WTC11 (cell line): ENCODE measurements around the gene SURF6. TPM values are rescaled to one million over a fixed set of nuclear protein-coding genes. Genes with fewer than 3 reads are reported as not detected.

Source experiments
- ATAC-seq: fragments of 200-7000 bp; cut with Tn5 transposase; 2 replicates; pipeline ENCODE4 v1.10.0; 2021; ENCODE audit warnings: mild to moderate bottlenecking, moderate library complexity
- CTCF ChIA-PET: fragments of 300-600 bp; sonication (Branson Sonifier 250); formaldehyde crosslinking; loops from one replicate; lab custom pipeline; 2021; ENCODE audit warnings: antibody characterized with exemption; lab: Charles Lee
- POLR2A ChIA-PET: fragments of 350-600 bp; sonication (Branson Sonifier 250); formaldehyde crosslinking; loops from one replicate; lab custom pipeline; 2021; ENCODE audit warnings: antibody characterized with exemption; lab: Charles Lee
- DNase-seq: peaks from one replicate; pipeline ENCODE4 v3.0.0; 2021; ENCODE audit warnings: low spot score
- H3K27ac Mint-ChIP-seq: 2 replicates; pipeline ENCODE4 v1.8.0; 2021; ENCODE audit warnings: mixed read lengths
- H3K27me3 Mint-ChIP-seq: 2 replicates; pipeline ENCODE4 v1.8.0; 2021; ENCODE audit warnings: low read depth, mild to moderate bottlenecking, moderate library complexity, mixed read lengths
- H3K36me3 Mint-ChIP-seq: 2 replicates; pipeline ENCODE4 v1.8.0; 2021; ENCODE audit warnings: mixed read lengths
- H3K4me1 Mint-ChIP-seq: 2 replicates; pipeline ENCODE4 v1.8.0; 2022; ENCODE audit warnings: mixed read lengths
- H3K4me3 Mint-ChIP-seq: 2 replicates; pipeline ENCODE4 v1.8.0; 2021; ENCODE audit warnings: mild to moderate bottlenecking, moderate library complexity, mixed read lengths
- H3K9me3 Mint-ChIP-seq: 2 replicates; pipeline ENCODE4 v1.8.0; 2021; ENCODE audit warnings: mixed read lengths
- ATF6 ChIP-seq: sonication (generic); formaldehyde crosslinking; IDR thresholded peaks from 2 replicates; pipeline ENCODE4 v1.8.1; 2023; ENCODE audit warnings: mild to moderate bottlenecking, missing genetic modification reagents
- E2F1 ChIP-seq: sonication (generic); formaldehyde crosslinking; IDR thresholded peaks from 2 replicates; pipeline ENCODE4 v1.8.0; 2022; ENCODE audit warnings: mild to moderate bottlenecking, missing genetic modification reagents
- E2F5 ChIP-seq: sonication (generic); formaldehyde crosslinking; IDR thresholded peaks from 2 replicates; pipeline ENCODE4 v1.8.1; 2022; ENCODE audit warnings: mild to moderate bottlenecking, moderate library complexity, missing genetic modification reagents
- ERG ChIP-seq: fragments of 250-450 bp; sonication (Bioruptor Pico); IDR thresholded peaks from 2 replicates; pipeline ENCODE4 v1.8.0; 2021; ENCODE audit warnings: mild to moderate bottlenecking
- ESRRA ChIP-seq: sonication (generic); formaldehyde crosslinking; IDR thresholded peaks from 2 replicates; pipeline ENCODE4 v1.8.1; 2022; ENCODE audit warnings: mild to moderate bottlenecking, missing genetic modification reagents, borderline replicate concordance
- IRF1 ChIP-seq: sonication (generic); formaldehyde crosslinking; IDR thresholded peaks from 2 replicates; pipeline ENCODE4 v1.8.0; 2023; ENCODE audit warnings: missing genetic modification reagents
- NFATC4 ChIP-seq: fragments of 250-450 bp; sonication (Bioruptor Pico); IDR thresholded peaks from 2 replicates; pipeline ENCODE4 v1.9.0; 2021; ENCODE audit warnings: mild to moderate bottlenecking
- OVOL2 ChIP-seq: fragments of 250-450 bp; sonication (Bioruptor Pico); IDR thresholded peaks from 2 replicates; pipeline ENCODE4 v1.9.0; 2021; ENCODE audit warnings: mild to moderate bottlenecking, borderline replicate concordance
- RELA ChIP-seq: sonication (generic); formaldehyde crosslinking; IDR thresholded peaks from 2 replicates; pipeline ENCODE4 v1.8.1; 2022; ENCODE audit warnings: missing genetic modification reagents, mild to moderate bottlenecking, borderline replicate concordance
- ZBTB43 ChIP-seq: sonication (generic); formaldehyde crosslinking; IDR thresholded peaks from 2 replicates; pipeline ENCODE4 v1.8.1; 2023; ENCODE audit warnings: mild to moderate bottlenecking, missing genetic modification reagents
- ZMAT4 ChIP-seq: fragments of 250-450 bp; sonication (Bioruptor Pico); IDR thresholded peaks from 2 replicates; pipeline ENCODE4 v1.9.0; 2021; ENCODE audit warnings: mild to moderate bottlenecking
- ZNF219 ChIP-seq: sonication (generic); formaldehyde crosslinking; IDR thresholded peaks from 2 replicates; pipeline ENCODE4 v1.8.0; 2023; ENCODE audit warnings: missing genetic modification reagents, mild to moderate bottlenecking, borderline replicate concordance
- ZNF232 ChIP-seq: sonication (generic); formaldehyde crosslinking; IDR thresholded peaks from 2 replicates; pipeline ENCODE4 v1.8.0; 2022; ENCODE audit warnings: mild to moderate bottlenecking, missing genetic modification reagents
- ZNF263 ChIP-seq: sonication (generic); formaldehyde crosslinking; IDR thresholded peaks from 2 replicates; pipeline ENCODE4 v1.8.1; 2022; ENCODE audit warnings: low read depth, mild to moderate bottlenecking, moderate library complexity, missing genetic modification reagents
- ZSCAN18 ChIP-seq: fragments of 250-450 bp; sonication (Bioruptor Pico); IDR thresholded peaks from 2 replicates; pipeline ENCODE4 v2.1.2; 2022; ENCODE audit warnings: mild to moderate bottlenecking, moderate library complexity
- total RNA-seq: library from RNA; stranded (reverse); gene quantifications from 3 replicates; pipeline ENCODE4 v1.2.3, GENCODE V29; 2021

Gene SURF6
- total RNA-seq, 1 experiment from 2014 or later: 67.2 TPM

- TF ChIP-seq ERG (CRISPR knock-in tag): no peak
Measured at GRCh38 chr9:133305731-133306130, 30.3 kb downstream of the SURF6 start (continued).

GRCh38 chr9:133304477-133305377 is 31.3 kb downstream of the SURF6 start:
- no peak for ATAC-seq
- H3K9me3 Mint-ChIP-seq: peaks cover 12% of the 10 kb centered on the region
- no peak overlapping the region for H3K27ac Mint-ChIP-seq
- peaks cover 15% of the 10 kb centered on the region for H3K27me3 Mint-ChIP-seq
- DNase-seq: no peak
- CTCF ChIA-PET: interaction anchor here (2.0 kb wide), 1 partner anchor 119 kb away, joined by 12 read pairs; no protein-coding TSS in a partner anchor
- H3K4me1 Mint-ChIP-seq: no peaks in the 10 kb centered on the region
- H3K4me3 Mint-ChIP-seq: no peak overlapping the region
- peaks cover 6% of the 10 kb centered on the region for H3K36me3 Mint-ChIP-seq
- no peak for TF ChIP-seq ZSCAN18
- TF ChIP-seq E2F5 (CRISPR knock-in tag): no peak
- TF ChIP-seq IRF1 (CRISPR knock-in tag): no peak
- no peak for TF ChIP-seq ZBTB43 (CRISPR knock-in tag)
- no peak for TF ChIP-seq ATF6 (CRISPR knock-in tag)
- TF ChIP-seq ZNF219 (CRISPR knock-in tag): no peak
- TF ChIP-seq ZMAT4 (CRISPR knock-in tag): no peak
- no peak for TF ChIP-seq ZNF232 (CRISPR knock-in tag)
- TF ChIP-seq OVOL2 (CRISPR knock-in tag): no peak
- TF ChIP-seq ESRRA (CRISPR knock-in tag): no peak
- no peak for TF ChIP-seq NFATC4 (CRISPR knock-in tag)
- no peak for TF ChIP-seq ZNF263 (CRISPR knock-in tag)
- no peak for TF ChIP-seq E2F1 (CRISPR knock-in tag)
- TF ChIP-seq RELA (CRISPR knock-in tag): no peak
- POLR2A ChIA-PET: no interaction called here
